HG02973 (cell line): ENCODE results near the gene HOXA3.

Source experiments
- ATAC-seq: cut with Tn5 transposase; IDR thresholded peaks from one replicate; pipeline ENCODE4 v1.9.1; 2021; ENCODE audit warnings: moderate library complexity; ENCODE audit not compliant: unreplicated experiment

The HOXA3 gene

DNA sequence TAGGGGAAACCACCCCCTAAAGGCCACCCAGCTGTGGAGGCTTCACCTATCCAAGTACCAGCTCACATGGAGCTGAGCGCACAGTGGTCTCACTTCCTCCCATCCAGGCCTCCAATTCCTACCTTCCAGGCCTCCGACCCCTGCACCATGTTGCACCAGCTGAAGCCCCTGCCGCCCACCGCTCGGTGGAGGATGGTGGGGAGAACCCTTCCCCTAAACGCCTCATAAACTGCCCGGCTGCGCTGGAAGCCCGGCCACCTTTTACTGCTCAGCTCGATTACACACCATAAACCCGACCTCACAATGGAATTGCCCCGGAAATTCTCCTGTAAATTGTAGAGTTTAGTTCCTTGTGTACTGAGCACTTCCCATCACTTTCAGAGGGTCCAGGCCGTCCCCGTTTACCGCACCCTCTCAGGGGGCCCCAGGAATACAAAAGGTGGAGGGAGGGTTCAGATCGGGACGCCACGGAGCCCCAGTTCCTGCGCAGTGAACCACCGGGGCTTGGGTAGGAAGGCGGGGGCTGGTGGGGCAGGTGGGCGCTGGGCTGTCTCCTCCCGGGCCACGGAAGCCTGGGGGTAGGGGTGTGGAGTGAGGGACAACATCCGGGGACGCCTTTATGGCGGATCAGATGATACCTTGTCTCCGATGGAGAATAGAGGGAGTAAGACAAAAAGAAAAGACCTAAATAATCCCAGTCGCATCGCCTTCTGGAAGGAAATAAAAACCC lies 5.5 kb upstream of the HOXA3 start:
- no peak for ATAC-seq

DNA sequence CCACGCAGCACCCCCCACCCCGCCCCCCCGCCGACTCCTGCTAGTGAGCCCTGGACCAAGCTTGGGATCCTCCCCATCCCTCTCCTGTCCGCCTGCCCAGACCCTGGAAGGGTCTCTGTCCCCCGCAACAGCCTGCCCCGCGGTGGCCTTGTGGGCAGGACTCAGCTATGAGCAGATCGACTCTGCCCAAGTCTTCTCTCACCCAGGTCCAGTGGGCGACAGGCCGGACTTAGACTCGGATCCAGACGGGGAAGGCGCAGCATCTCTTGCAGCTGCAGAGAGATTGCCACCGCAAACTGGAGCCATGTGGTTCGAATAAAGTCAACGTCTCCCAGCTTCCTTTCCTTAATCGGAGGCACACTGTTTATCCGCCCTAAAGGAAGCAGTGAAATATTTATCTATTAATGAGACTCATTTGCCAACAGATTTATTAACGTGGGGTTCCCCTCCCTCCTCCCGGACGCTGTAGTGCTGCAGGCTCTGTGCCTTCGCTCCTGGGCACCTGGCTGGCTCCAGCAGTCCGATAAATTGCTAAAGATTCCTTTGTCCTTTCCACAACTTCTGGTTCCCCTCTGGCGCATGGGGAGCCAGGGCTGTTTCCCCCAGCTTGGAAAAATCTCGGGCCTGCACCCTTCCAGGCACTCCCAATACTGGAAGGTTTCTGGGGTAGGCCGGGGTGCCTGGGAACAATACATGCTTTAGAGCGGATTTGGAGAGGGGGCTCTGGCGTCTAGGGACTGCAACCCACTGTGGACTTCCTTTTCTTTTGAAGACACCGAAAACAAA lies 4.7 kb upstream of the HOXA3 start:
- ATAC-seq = no peak

DNA sequence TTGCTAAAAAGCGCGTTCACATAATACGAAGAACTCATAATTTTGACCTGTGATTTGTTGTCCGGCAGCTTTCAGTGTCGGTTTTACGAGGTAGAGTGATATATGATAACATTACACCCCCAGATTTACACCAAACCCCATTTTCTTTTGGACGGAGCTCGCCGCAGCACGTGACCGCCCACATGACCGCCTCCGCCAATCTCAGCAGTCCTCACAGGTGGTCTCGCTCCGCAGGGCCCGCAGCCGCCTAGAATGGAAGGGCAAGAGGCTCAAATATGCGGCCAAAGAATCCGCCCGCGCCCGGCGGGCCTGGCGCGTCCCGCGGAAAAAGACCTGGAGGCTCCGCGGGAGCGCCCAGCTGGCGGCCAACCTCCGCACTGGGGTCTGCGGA lies 4.1 kb upstream of the HOXA3 start, which contains the start of gene HOXA7:
HOXA7 (minus strand) TSS at position 168 of the 391 bp plus-strand sequence; CDS start at position 38, 130 bp downstream.
- ATAC-seq = no peak

DNA sequence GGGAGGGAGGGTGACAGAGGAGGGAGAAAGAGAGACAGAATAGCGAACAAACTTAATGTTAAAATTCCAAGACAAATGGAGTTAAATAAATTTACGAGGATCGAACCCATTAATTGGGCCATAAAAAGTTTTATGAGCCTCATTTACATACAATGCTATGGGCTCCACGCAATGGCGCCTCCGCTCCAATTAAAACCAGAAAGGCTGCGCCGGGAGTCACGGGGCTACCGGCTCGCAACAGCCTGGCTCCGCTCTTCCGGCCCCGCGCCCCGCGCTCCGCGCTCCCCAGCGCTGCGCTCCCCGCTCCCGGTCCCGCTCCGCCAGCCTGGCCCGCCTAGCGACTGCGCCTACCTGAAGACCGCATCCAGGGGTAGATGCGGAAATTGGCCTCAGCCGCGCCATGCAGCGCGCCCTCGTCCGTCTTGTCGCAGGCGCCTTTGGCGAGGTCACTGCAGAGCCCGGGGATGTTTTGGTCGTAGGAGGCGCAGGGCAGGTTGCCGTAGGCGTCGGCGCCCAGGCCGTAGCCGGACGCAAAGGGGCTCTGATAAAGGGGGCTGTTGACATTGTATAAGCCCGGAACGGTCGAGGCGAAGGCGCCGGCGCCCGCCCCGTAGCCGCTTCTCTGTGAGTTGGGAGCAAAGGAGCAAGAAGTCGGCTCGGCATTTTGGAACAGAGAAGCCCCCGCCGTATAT lies 3.6 kb upstream of the HOXA3 start:
- ATAC-seq = no peak

DNA sequence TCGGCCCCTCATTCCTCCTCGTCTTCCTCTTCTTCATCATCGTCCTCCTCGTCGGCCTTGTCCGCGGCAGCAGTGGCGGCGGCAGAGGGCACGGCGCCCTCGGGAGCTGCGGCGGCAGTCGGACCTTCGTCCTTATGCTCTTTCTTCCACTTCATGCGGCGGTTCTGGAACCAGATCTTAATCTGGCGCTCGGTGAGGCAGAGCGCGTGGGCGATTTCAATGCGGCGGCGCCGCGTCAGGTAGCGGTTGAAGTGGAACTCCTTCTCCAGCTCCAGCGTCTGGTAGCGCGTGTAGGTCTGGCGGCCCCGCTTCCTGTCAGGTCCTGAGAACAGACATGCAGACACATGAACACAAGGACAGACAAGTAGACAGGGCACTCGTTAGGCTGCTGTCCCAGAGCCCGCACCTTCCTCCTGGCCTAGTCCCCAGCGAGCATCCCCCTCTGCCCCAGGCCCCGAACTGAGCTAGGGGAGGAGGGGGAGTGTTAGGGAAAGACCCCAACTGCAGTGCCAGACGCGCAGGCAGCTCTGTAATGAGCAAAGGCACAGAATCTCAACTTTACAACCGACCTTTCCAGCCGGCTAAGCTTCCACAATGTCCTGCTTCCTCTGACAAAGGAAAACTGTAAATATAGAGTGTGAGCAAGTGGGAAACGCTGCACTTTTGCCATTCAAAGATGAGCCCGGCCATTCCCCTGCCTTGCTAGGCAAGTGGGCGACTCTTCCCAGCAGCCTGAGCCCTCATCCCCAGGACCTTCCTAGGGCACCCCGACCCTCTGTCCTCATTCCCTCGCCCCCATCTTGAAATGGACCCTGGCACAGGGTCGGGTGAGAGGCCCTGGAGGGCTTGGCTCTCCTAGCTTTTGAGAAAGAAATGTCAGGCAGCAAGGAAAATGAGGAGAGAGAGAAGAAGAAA lies 2.8 kb upstream of the HOXA3 start:
- ATAC-seq = no peak

DNA sequence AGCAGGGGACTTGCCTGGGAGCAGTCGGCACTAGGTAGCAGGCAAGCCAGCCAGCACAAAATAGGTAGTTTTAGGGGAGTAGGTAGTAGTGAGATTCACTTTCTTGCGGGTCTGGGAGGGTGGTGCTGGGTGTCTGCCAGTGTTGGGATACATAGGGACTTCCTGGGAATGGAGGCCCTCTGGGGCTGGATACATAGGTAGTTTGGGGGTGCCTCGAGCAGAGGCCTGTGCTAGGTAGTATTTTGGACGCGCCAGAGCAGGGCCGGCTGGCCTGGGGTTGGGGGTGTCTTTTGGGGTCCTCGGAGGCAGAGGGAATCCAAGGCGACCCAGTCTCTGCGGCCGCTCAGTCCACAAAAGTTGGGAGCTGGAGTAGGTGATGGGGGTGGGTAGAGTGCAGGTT lies 2.0 kb upstream of the HOXA3 start:
- no peak for ATAC-seq

DNA sequence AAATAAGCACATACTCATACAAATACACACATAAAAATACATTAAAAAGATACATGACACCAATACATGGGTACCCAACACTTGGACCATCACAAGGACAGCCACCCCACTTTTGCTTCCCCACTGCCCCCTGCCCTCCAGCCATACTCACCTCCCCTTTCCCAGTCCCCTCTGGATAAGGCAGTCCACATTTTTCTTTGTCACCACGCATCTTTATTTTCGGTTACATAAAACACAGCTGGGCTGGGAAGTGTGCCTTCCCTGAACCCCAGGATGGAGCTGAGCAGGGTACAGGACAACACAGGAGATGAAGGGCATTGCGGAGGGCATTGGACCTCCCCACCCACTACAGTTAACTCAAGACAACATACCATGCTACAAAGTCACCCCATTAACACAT lies 1.1 kb upstream of the HOXA3 start:
- no peak for ATAC-seq

DNA sequence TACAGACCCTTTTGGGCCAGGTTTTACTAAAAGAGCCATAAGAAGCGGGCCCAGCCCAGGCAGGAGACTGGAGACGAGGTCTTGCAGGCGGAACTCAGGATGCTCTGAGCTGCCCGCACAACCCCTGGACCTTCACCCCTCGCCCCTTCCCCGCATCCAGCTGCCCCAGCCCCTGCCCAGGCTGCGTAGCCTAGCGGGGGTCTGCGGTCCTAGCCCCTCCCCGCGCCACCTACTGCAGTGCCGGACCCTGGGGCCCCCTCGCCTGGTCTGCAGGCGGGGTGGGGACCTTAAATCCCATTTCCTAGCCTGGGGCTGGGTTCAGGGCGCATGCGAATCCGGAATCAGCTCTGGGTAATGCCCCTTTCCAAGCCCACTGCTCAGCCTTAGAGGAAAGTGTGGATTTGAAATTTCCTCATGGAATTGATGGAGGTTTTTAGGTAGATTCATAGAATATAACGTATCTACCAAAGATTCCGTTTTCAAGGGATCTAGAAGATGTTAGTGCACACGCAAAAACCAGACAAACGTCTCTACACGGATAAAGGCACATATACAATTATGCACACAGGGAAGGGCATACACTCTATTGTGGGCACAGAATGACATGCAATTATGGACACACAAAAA lies 546 bp upstream of the HOXA3 start:
- no peak for ATAC-seq

DNA sequence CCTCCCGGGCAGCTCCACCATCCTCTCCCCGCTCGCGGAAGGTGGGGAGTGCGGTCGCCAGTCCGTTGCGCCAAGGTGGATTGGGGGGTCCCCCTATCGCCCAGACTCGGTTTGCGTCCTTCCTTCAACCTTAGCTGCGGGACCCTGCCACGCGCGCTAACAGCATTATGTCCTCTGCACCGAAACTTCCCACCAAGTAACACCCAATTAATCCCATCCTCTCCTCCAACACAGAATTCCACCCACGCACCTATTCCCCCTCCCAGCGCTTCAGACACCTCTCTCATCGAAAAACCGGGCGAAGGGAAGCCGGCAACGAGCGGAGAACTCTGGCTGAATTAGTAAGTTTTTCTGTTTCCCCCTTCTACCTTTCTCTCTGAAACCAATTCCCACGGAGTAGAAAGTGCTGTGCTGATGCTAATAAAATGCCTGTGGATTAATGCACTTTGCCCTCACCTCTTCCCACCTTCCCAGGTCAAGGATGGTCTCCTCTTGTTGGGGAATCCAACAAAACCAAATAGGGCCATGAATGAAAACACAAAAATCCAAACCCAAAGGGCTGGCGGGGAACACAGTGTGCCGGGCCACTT lies 947 bp downstream of the HOXA3 start:
- ATAC-seq = no peak

DNA sequence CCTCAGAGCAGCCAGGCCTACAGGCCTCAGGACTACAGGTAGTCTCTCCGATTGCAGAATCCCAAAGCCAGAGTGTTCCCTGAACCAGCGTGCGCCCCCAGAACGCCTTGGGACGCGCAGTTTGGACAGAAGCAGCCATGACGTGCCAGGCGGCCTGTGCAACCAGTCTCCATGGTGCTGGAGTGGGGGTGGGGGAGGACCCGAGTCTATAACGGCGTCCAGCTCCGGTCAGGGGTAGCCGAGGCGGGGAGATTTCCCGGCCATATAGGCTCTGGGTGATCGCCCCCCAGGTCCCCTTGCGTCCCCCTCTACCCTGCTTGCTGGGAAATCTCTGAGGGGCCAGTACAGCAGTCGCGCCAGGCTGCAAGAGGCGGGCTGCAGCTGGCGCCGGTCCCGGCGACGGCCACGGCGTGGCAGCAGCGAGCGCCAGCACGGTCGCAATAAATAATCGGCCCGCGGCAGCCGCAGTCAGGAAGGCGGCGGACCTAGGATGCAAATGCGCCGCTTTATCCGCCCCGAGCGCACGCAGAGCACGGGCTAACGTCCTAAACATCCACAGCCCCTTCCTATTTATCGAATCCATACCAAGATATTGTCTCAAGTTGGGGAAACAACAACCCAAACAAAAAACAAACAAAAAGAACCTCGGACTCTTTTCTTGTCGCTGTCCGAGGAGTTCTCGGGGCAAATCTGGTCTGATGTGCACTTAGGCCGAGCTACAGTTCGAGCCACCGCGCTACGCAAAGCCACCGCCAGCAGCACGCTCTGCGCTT lies 1.6 kb downstream of the HOXA3 start:
- peak; percentile 86 for ATAC-seq

DNA sequence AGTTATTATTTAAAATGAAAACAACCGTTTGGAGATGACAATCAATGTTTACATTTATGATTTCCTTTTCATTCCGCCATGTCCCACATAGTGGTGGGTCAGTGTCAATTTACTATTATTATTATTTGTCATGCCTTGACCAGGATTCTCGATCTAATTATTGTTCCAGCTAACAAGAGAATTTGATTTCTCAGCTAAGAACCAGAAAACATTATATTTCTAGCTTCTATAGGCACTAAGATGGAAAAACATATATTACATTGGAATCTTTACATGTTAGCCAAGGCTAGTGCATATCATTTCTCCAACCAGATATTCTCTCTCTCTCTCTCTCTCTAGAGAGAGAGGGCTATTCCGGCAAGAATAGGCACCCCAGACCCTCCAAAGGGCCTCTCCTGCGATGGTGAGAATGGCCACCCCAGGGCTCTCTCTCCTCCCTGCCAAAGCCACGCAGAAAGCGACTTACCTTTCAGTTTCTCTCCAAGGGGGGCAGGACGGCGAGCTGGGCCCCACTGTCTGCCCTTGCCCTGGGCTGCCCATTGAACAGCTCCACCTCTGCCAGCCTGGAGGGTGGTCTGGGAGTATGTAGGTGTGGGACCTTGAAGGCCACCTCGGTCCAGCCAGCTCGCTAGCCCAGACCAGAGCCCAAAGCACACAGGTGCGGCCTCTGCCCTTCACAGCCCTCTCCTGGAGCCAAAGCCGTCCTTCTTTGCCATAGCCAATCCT lies 2.4 kb downstream of the HOXA3 start:
- no peak for ATAC-seq

DNA sequence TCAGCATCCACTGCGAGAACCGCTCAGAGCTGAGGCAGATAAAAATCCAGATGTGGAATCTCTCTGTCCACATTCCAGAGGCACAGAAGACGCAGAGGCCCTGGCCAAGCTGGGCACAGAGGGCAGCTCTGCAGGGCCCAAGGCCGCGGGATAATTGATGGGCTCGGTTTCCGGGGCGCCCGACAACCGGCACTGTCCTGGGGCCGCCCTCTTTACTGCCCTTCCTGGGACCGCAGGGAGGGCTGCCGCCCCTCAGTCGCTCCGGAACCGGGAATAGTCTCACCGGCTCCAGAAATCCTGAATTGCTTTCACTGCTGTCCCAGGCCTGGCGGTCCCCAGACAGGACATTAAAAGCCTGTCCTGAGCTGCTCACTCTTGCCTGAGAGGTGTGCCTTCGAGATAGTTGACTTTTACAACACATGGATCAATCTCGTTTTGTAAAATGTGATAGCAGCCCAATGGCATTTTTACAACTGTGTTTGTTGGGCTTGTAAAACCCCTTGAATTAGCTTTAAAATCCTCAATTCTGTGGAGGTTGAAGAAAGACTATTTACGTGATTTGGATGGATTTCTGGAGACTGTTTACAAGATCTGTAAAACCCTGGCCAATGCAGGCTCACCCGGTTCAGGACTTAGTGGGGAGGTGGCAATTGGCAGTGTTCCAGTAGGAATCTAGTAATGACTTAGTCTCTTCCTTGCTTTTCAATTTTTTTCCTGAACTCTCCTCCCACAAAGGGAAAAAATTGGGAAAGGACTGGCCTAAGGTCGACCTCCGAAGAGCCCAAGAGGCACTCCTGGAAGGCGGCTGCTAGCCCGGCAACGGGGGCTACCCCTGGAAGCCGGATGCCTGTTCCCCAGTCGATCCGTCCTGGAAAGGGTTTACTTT lies 3.4 kb downstream of the HOXA3 start:
- no peak for ATAC-seq

DNA sequence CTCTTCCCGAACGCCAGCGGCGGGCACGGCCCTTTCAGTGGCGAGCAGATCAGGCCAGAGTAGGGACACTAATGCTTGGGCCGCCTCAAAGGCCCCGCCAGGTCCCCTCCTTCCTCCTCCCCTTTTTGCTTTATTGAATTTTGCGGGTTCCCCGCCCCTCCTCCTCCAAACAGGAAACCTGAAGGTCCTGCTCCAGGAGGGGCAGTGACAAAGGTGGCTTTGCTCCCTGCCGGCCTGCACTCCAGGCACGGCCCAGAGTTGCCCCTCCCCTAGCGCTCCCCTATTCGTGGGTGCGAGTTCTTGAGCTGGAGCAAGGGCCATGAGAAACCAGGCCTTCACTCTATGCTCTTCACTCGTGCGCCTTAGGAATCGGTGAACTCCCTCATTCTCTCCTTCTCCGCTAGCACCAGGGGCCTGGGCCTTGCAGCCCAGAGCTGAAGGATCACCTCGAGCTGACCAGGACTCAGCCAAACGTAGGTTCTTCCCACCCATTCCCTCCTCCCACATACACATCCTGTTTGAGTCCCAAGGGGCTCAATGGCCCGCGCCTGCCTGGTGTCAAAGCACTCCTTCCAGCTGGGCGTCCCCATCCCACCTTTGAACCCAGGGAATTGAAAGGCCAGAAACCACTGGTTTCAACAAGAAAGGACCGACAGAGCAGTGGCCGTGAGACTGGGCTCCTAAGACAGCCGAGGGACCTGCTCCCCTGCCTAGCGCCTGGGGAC lies 4.2 kb downstream of the HOXA3 start:
- ATAC-seq = no peak

DNA sequence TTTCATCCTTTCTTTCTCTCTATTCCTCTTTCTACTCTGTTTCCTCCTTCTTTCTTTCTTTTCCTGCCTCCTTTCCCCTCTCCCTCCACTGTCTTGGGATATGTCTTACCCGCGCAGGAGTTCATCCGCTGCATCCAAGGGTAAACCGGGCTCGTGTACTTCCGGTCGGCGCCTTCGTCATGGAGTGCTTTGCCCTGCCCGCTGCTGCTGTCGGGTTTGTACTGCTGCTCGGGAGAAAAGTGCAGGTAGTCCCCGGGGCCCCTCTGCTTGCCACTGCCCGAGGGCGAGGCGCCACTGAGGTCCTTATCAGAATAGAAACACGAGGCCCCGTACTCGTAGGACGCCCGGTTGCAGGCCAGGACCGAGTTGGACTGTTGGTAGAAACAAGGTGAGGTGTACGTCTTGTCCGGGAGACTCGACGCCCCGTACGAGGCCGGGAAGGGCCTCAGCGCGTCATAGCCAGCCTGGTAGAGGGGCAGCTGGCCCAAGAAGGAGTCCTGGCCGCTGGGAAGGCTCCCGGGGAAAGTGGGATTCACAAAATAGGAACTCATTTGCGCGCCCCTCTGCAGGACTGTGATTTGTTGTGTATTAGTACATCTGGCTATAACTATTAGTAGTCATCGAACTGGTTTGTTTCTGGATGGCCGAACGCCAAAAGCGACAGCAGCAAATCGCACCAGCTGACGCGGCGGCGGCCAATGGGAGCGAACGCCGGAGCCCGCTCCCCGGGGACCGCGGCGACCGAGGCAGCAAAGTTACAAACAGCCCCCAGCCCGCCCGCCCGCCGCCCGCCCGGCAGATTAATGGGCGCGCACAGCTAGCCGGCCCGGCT lies 5.0 kb downstream of the HOXA3 start, which contains the start of gene HOXA6:
HOXA6 (minus strand) TSS at position 576 of the 832 bp plus-strand sequence; CDS start at position 551, 25 bp downstream.
- no peak for ATAC-seq

DNA sequence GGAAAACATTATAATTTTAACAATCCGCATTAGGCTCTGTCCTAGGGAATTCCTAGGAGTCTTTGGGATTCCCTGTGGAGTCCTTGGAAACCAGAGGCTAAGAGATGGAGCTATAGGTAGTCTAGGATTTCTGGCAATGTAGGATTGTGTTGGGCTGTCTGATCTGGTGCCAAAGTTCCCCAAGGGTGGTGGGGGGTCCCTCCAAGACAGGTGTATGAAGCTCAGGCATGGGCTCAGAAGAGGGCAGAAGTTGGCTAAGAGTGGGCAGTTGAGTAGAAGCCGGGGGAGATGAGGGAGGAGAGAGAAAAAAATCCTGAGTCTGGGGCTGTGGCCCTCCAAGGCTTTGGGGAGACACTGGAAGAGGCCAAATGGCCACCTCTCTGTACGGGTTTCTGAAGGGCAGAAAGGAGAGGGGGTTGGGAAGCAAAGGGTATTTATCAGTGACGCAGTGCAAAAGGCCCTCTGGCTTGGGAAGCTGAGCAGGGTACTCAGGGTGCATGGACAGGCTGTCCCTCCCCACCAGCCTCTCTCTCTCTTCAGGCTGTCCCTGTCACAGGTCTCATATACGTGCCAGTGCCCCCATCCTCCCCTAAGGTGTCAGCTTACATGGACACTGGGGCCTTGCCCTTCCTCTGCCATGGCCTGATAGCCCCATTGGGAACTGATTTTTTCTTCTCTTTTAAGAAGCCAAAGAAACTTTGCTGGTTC lies 5.7 kb downstream of the HOXA3 start:
- no peak for ATAC-seq
